Erythroblast (primary cell): Measurements from ENCODE around the gene PDE4D.

Source experiments
- GATA1 ChIP-seq: IDR thresholded peaks from 2 replicates; pipeline ENCODE4 v1.6.1; 2011; ENCODE audit warnings: low read depth, mild to moderate bottlenecking, control low read depth, low read length, moderate library complexity
- POLR2A ChIP-seq: IDR thresholded peaks from 2 replicates; pipeline ENCODE4 v1.6.1; 2011; ENCODE audit warnings: mild to moderate bottlenecking, low read length

GRCh38 chr5:59025734-59026133, 867.8 kb downstream of the PDE4D start:
- TF ChIP-seq GATA1 (no peak), POLR2A (no peak)
